Astrocyte of the cerebellum (primary cell): Measurements from ENCODE around the gene MAGI1.

ENCODE experiments used
- DNase-seq: peaks from one replicate; pipeline ENCODE4 v3.0.0-alpha.2; 2011; ENCODE audit warnings: low read depth
- H3K4me3 ChIP-seq: 2 replicates; pipeline ENCODE4 v1.5.1; 2011; ENCODE audit warnings: mild to moderate bottlenecking, low read depth, low read length, moderate library complexity
- CTCF ChIP-seq: IDR thresholded peaks from 2 replicates; pipeline ENCODE4 v1.5.1; 2012; ENCODE audit warnings: low read length, low read depth, moderate library complexity, mild to moderate bottlenecking; ENCODE audit errors: missing control alignments
- in situ Hi-C: cut with HindIII; loops from 2 replicates; pipeline ENCODE4 v1.10.0; 2017; ENCODE audit warnings: low sequenced_read_pairs

MAGI1 gene

GRCh38 chr3:65936908-65937638 lies 101.6 kb downstream of the MAGI1 start:
- no peak for DNase-seq
- in situ Hi-C loops, result no loop called here

GRCh38 chr3:65935724-65936123 lies 103.0 kb downstream of the MAGI1 start:
- TF ChIP-seq CTCF, result no peak
- in situ Hi-C loops, result no loop called here
- H3K4me3 ChIP-seq, result no peak overlapping the region
- no peak for DNase-seq

More at GRCh38 chr3:65936908-65937638, 101.6 kb downstream of the MAGI1 start:
- no peak for TF ChIP-seq CTCF
- H3K4me3 ChIP-seq, result no peak overlapping the region

GRCh38 chr3:65930648-65931047 lies 108.1 kb downstream of the MAGI1 start:
- no peak for TF ChIP-seq CTCF
- no peak overlapping the region for H3K4me3 ChIP-seq
- in situ Hi-C loops, result no loop called here
- no peak for DNase-seq

- in situ Hi-C loops, result no loop called here
- TF ChIP-seq CTCF, result no peak
- no peak overlapping the region for H3K4me3 ChIP-seq
- DNase-seq, result no peak
These were observed 110.6 kb downstream of the MAGI1 start for GRCh38 chr3:65928110-65928509.

- DNase-seq, result no peak
- in situ Hi-C loops, result no loop called here
- no peak for TF ChIP-seq CTCF
- no peak overlapping the region for H3K4me3 ChIP-seq
These were observed 111.1 kb downstream of the MAGI1 start for GRCh38 chr3:65927576-65927975.

GRCh38 chr3:65925254-65925954 lies 113.3 kb downstream of the MAGI1 start:
- no peak for TF ChIP-seq CTCF
- H3K4me3 ChIP-seq, result no peak overlapping the region
- in situ Hi-C loops, result no loop called here
- no peak for DNase-seq
